DOHH2 (cell line): ENCODE measurements around the gene KCTD17.

Experiments used
- H3F3A ChIP-seq: fragments of 200-600 bp; sonication (generic), shearing (Covaris generic); 2 replicates; pipeline ENCODE4 v1.6.0; 2016; ENCODE audit warnings: antibody characterized with exemption, mild to moderate bottlenecking; ENCODE audit not compliant: control insufficient read depth, insufficient read depth
- H3K27ac ChIP-seq: fragments of 200-600 bp; sonication (generic); 2 replicates; pipeline ENCODE4 v1.5.1; 2014; ENCODE audit warnings: low read depth, mild to moderate bottlenecking, low read length, moderate library complexity
- H3K27me3 ChIP-seq: fragments of 200-600 bp; sonication (generic); 2 replicates; pipeline ENCODE4 v1.6.1; 2014; ENCODE audit warnings: mild to moderate bottlenecking, low read length, mixed read lengths; ENCODE audit not compliant: control insufficient read depth
- H3K36me3 ChIP-seq: fragments of 200-600 bp; sonication (generic); 2 replicates; pipeline ENCODE4 v1.6.1; 2014; ENCODE audit warnings: mild to moderate bottlenecking, low read length, moderate library complexity, mixed read lengths; ENCODE audit not compliant: control insufficient read depth
- H3K4me1 ChIP-seq: fragments of 200-600 bp; sonication (generic); 2 replicates; pipeline ENCODE4 v1.6.1; 2014; ENCODE audit warnings: mild to moderate bottlenecking, low read length, mixed read lengths; ENCODE audit not compliant: control insufficient read depth
- H3K4me2 ChIP-seq: fragments of 200-600 bp; sonication (generic); 2 replicates; pipeline ENCODE4 v1.6.0; 2014; ENCODE audit warnings: mild to moderate bottlenecking, low read length, moderate library complexity
- H3K4me3 ChIP-seq: fragments of 200-600 bp; sonication (generic); 2 replicates; pipeline ENCODE4 v1.5.1; 2014; ENCODE audit warnings: mild to moderate bottlenecking, low read length, mixed read lengths
- H3K79me2 ChIP-seq: fragments of 200-600 bp; sonication (generic); 2 replicates; pipeline ENCODE4 v1.6.1; 2014; ENCODE audit warnings: mild to moderate bottlenecking, low read length, mixed read lengths; ENCODE audit not compliant: control insufficient read depth
- H3K9me2 ChIP-seq: fragments of 200-600 bp; sonication (generic); replicated peaks from 2 replicates; pipeline ENCODE4 v1.6.1; 2014; ENCODE audit warnings: mild to moderate bottlenecking, low read length, mixed read lengths; ENCODE audit not compliant: control insufficient read depth
- H3K9me3 ChIP-seq: fragments of 200-600 bp; sonication (generic); 2 replicates; pipeline ENCODE4 v1.6.1; 2014; ENCODE audit warnings: antibody characterized with exemption, low read length, mixed read lengths; ENCODE audit not compliant: control insufficient read depth, insufficient read depth
- H4K20me1 ChIP-seq: fragments of 200-600 bp; sonication (generic); 2 replicates; pipeline ENCODE4 v1.6.0; 2014; ENCODE audit warnings: low read depth, mild to moderate bottlenecking, antibody characterized with exemption, low read length, moderate library complexity; ENCODE audit not compliant: control insufficient read depth, insufficient read depth
- EZH2phosphoT487 ChIP-seq: fragments of 200-600 bp; sonication (generic); IDR thresholded peaks from 2 replicates; pipeline ENCODE4 v1.6.1; 2017; ENCODE audit warnings: borderline replicate concordance, mild to moderate bottlenecking, antibody characterized with exemption, low read length, moderate library complexity, mixed read lengths
- TF ChIP-seq, protein P1 (sequence below): fragments of 200-600 bp; sonication (generic); IDR thresholded peaks from one replicate; pipeline ENCODE4 v1.5.1; 2014; ENCODE audit warnings: antibody characterized with exemption, mild to moderate bottlenecking, low read depth, low read length; ENCODE audit not compliant: poor library complexity, severe bottlenecking

KCTD17 gene

DNA sequence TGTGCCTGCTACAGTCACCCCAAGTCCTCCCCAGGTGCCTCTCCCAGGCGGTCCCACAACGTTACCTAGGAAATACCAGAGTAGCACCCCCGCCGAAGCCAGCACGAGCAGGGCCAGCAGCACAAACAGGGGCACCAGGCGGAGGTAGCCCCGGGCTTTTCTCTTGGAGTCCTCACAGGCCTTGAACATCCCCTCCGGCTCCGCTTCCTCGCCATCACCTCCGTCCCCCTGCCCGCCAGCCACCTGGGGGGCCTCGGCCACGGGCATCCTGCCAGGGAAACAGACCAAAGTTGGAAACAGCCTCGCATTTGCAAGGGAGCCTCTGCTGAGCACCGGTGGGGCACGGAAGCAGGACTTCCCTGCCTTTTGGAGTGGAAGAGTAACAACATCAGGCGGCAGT, 51.6 kb downstream of the KCTD17 start:
- Histone ChIP-seq H3K9me3 (no peaks in the 10 kb centered on the region), H3K4me3 (no peak overlapping the region), H3K9me2 (no peaks in the 10 kb centered on the region), H3K4me2 (no peak overlapping the region), H3K36me3 (no peaks in the 10 kb centered on the region), H3K27me3 (peaks cover 41% of the 10 kb centered on the region), H3K27ac (no peak overlapping the region), H4K20me1 (no peaks in the 10 kb centered on the region), H3F3A (no peaks in the 10 kb centered on the region), H3K4me1 (no peaks in the 10 kb centered on the region), H3K79me2 (no peaks in the 10 kb centered on the region)
- TF ChIP-seq EZH2phosphoT487: no peak
- TF ChIP-seq, protein P1, sequence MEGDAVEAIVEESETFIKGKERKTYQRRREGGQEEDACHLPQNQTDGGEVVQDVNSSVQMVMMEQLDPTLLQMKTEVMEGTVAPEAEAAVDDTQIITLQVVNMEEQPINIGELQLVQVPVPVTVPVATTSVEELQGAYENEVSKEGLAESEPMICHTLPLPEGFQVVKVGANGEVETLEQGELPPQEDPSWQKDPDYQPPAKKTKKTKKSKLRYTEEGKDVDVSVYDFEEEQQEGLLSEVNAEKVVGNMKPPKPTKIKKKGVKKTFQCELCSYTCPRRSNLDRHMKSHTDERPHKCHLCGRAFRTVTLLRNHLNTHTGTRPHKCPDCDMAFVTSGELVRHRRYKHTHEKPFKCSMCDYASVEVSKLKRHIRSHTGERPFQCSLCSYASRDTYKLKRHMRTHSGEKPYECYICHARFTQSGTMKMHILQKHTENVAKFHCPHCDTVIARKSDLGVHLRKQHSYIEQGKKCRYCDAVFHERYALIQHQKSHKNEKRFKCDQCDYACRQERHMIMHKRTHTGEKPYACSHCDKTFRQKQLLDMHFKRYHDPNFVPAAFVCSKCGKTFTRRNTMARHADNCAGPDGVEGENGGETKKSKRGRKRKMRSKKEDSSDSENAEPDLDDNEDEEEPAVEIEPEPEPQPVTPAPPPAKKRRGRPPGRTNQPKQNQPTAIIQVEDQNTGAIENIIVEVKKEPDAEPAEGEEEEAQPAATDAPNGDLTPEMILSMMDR: no peak

DNA sequence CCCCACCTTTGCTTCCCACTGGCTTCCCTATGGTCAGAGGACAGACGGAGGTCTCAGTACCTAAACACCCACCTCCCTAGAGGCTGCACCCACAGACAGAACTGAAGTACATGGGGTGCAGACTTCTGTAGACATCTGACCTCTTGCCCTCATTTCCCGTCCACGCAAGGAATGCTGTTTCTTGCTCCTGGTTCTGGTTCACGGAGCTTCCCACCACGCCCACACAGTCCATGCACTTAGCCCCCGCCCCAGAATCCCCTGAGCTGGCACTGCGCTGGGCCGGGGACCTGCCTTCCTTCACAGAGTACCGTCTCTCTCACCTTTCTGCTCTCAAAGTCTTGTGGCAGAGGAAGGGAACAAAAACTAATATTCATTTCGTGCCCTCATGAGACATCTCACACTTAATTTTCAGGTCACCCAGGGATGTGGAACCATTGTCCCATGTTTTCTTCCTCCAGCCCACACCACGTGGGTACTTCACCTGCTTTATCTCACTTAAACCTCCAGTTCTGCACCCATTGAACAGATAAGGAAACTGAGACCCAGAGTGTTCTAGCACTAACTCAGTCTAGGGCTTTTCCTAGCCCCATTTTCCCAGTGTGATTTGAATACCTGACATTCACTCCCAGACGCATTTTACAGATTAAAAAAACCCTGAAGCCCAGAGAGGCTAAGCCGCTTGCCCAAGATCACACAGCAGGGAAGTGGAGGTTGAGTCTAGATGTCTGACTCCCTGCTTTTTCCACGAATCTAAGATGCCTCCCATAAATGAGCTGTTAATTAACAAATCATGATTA, 52.3 kb downstream of the KCTD17 start:
- no peak overlapping the region for H3K27ac ChIP-seq
- peaks cover 38% of the 10 kb centered on the region for H3K27me3 ChIP-seq
- no peak overlapping the region for H3K4me2 ChIP-seq
- H3K4me3 ChIP-seq: no peak overlapping the region
- no peaks in the 10 kb centered on the region for H3K79me2 ChIP-seq
- no peaks in the 10 kb centered on the region for H3K4me1 ChIP-seq
- H3F3A ChIP-seq: no peaks in the 10 kb centered on the region
- TF ChIP-seq, protein P1: no peak
- no peak for TF ChIP-seq EZH2phosphoT487
- no peaks in the 10 kb centered on the region for H3K9me2 ChIP-seq
- H4K20me1 ChIP-seq: no peaks in the 10 kb centered on the region
- H3K36me3 ChIP-seq: no peaks in the 10 kb centered on the region
- no peaks in the 10 kb centered on the region for H3K9me3 ChIP-seq

DNA sequence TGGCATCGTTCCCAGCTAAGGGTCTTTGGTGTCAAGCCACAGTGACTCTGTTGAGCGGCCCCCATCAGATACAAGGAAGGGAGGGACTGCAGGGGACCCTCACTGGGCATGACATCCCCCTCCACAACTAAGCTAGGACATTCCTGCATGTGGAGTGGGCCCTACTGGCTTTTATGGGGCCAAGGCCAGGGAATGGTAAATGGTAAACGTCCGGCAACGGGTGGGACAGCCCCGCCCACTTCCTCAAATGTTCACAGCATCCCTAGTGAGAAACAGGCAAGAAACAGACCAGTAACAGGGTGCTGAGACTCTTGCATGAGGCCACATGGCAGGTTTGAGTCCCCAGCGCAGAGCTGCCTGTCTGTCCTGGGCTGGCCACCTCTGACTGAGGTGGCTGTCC, 53.6 kb downstream of the KCTD17 start:
- no peaks in the 10 kb centered on the region for H3K9me3 ChIP-seq
- TF ChIP-seq, protein P1: no peak
- TF ChIP-seq EZH2phosphoT487: no peak
- H4K20me1 ChIP-seq: no peaks in the 10 kb centered on the region
- H3K4me1 ChIP-seq: no peaks in the 10 kb centered on the region
- no peaks in the 10 kb centered on the region for H3K79me2 ChIP-seq
- no peaks in the 10 kb centered on the region for H3K36me3 ChIP-seq
- H3K27me3 ChIP-seq: peaks cover 34% of the 10 kb centered on the region
- no peaks in the 10 kb centered on the region for H3K9me2 ChIP-seq
- no peaks in the 10 kb centered on the region for H3F3A ChIP-seq
- no peak overlapping the region for H3K27ac ChIP-seq
- H3K4me2 ChIP-seq: no peak overlapping the region
- H3K4me3 ChIP-seq: no peak overlapping the region
